ENCODE data around the gene STAT2.
"Not testable (repeated sequence)": the region's sequence is repeated elsewhere in the genome, so short reads cannot be mapped to it uniquely, and the experiment has no call there.

Gene STAT2

DNA sequence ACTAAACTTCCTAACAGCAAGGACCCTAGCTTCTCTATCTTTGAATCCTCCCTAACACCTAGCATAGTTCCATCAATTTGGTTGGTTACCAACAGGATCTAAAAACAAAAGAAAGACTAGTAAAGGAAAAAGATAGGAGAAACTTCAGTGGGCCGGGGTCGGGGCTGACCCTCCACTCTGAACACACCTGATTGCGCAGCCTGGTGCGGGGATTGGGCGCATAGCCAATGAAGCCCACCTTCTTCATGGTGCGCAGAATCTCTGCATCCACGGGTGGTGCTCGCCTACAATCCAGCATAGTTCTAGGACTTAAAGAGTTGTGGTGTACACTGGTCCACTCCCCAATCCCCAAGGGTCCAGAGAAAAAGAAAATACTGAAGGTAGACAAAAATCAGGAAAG lies 33.8 kb downstream of the STAT2 start:
- DNase-seq (ENCODE audit: low spot score) = no peak

DNA sequence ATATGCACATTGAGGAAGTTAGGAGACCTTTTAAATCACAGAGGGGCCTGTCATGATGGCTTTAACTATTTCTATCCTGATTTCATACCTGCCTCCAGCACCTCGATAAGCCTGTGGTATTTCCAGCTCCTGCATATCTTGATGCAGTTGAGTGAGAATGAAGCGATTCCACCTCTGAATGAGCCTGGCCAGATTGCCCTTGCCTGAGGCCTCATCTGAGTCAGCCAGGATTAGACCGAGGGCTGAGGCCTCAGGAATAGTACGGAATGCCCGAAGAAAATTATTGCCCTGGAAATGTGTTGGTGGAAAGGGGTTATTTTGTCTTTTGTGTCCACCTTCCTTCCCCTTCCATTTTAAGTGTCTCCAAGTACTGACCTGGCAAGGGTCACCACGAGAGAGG lies 35.7 kb downstream of the STAT2 start:
- DNase-seq (ENCODE audit: low spot score) = no peak

DNA sequence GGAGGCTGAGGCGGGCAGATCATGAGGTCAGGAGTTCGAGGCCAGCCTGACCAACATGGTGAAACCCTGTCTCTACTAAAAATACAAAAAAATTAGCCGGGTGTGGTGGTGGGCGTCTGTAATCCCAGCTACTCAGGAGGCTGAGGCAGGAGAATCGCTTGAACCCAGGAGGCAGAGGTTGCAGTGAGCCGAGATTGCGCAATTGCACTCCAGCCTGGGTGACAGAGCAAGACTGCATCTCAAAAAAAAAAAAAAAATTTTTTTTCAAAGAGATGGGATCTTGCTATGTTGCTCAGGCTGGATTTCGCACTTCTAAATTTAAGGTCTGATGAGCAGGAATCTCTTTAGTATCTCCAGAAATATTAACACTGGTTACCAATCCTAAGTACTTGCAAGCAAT lies 38.3 kb downstream of the STAT2 start:
- DNase-seq (ENCODE audit: low spot score) = not testable (repeated sequence)

DNA sequence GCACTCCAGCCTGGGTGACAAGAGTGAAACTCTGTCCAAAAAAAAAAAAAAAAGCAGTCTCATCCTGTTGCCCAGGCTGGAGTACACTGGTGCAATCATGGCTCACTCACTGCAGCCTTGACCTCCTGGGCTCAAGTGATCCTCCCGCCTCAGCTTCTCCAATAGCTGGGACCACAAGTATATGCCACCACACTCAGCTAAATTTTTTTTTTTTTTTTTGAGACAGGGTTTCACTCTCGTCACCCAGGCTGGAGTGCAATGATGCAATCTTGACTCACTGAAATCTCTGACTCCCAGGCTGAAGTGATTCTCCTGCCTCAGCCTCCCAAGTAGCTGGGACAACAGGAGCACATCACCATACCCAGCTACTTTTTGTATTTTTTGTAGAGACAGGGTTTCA lies 38.9 kb downstream of the STAT2 start:
- no peak for DNase-seq (ENCODE audit: low spot score)

DNA sequence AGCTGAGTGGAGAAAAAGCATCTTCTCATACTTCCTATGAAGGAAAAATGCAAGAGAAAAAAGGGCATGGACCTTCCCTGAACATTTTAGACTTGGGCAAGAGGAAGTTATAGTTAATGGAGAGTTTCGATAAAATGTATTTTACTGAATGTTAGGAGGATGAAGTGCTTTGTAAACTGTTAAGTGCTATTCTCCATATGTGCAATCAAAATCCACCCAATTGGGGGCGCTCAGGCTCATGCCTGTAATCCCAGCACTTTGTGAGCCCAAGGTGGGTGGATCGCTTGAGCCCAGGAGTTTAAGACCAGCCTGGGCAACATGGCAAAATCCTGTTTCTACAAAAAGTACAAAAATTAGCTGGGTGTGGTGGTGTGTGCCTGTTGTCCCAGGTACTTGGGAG lies 42.2 kb downstream of the STAT2 start:
- no peak for DNase-seq (ENCODE audit: low spot score)

DNA sequence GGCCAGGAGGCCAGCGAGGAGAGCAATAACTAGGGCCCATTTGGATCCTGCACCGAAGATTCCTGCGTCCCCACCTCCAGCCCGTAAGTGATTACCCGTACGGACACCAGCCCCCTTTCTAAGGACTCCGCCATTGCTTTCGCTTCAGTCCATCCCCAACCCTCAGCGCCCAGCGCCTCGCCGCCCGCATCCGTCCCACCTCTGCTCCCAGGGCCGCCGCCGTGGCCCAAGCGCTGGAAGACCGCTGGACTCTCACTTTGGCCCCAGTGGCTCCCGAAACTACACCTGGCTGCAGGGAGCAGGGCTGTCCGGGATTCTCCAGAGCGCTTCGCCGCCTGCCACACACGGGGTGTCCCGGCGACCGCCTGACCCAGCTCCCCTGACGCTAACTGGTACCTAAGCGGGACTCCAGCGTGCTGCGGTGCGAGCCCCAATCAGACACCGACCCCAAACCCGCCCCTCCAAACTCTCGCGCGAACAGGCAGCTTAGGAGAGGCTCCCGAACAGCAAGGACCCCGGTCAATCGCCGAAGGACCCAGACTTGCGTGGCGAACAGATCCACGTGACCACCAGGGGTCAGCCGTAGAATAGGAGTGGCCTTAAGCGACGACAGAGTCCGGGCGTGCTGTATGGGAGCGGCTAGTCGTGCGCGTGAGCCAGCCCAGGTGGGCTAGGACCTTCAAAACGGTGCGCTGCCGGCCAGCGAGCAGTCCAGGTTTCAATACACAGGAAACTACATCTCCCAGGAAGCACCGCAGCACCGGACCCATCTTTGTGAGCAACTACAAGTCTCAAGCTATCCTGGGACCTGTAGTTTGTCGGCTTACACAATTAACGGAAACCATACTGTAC lies 44.1 kb downstream of the STAT2 start, which contains the start of gene CNPY2:
CNPY2 (minus strand) TSS at position 367 of the 852 bp plus-strand sequence. CDS start 771 bp downstream, outside the sequence.
- DNase-seq (ENCODE audit: low spot score) = peak; percentile 95

DNA sequence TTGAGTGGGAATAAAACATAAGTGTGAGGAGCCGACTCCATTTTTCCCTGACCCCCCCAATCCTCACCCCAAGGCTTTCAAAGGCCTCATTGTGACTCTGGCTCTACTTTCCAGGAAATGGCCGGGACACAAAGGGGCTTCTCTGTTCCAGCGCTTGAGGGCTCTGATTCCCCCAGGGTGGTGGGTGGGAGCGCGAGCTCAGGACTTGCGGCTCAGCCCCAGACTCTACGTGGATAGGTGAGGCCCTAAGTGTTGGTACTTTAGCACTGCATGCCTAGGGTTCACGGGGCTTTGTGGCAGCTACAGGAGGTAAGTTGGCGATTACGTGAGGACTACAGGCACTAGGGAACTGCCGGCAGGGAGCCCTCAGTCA lies 44.7 kb downstream of the STAT2 start:
- peak; percentile 19 for DNase-seq (ENCODE audit: low spot score)

DNA sequence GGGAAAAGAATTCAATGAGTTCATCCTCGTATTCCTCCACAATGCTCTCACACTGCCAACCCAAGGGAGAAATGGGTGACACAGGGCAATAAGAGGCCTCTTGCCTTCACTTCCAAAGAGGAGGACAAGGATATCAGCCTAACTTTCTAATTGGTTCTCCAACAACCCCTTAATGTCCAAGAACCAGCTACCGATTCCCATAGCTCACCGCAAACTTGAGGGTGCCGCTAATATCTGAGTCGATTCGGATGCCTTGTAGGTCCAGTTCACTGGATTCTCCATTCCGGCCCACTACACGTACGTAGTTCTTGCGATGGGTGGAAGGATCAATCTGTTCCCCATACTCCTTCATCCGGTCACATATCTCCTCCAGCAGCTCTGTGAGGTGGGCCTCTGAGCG lies 48.9 kb downstream of the STAT2 start:
- DNase-seq (ENCODE audit: low spot score) = no peak

DNA sequence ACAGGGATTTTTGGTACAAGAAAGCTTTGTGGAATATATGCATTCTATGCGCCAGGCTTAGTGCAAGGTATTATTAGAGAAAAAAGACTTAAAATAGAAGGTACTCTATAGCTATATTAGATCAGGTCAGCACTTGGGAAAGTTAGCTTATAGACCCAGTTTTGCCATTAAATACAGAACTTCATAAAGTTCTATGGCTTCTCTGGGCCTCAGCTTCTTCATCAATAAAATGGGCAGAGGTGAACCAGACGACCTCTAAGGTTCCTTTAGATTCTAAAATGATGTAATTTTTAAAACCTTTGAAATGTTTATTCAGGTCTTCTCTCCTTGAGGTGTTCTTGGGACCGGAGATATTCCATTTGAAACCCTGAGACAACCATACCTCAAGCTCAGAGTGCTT lies 51.2 kb downstream of the STAT2 start:
- DNase-seq (ENCODE audit: low spot score) = no peak

DNA sequence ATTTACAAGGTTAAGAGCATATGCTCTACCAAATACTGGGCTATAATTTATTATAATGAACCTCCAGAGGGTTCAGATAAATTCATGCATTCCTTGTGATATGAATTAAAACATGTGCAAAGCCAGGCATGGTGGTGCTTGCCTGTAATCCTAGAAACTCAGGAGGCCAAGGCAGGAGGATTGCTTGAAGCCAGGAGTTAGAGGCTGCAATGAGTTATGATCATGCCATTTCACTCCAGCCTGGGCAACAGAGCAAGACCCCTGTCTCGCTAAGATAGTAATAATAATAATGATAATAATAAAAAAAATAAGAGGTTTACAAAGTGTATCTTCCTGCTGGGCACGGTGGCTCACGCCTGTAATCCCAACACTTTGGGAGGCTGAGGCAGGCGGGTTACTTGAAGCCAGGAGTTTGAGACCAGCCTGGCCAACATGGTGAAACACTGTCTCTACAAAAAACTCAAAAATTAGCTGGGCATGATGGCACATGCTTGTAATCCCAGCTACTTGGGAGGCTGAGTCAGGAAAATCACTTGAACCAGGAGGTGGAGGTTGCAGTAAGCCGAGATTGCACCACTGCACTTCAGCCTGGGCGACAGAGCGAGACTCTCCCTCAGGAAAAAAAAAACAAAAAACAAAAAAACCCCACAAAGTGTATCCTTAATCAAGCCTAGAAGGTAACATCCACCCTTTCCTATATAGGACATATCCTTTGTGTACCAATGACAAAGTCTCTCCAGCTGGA lies 52.5 kb downstream of the STAT2 start:
- DNase-seq (ENCODE audit: low spot score) = no peak

DNA sequence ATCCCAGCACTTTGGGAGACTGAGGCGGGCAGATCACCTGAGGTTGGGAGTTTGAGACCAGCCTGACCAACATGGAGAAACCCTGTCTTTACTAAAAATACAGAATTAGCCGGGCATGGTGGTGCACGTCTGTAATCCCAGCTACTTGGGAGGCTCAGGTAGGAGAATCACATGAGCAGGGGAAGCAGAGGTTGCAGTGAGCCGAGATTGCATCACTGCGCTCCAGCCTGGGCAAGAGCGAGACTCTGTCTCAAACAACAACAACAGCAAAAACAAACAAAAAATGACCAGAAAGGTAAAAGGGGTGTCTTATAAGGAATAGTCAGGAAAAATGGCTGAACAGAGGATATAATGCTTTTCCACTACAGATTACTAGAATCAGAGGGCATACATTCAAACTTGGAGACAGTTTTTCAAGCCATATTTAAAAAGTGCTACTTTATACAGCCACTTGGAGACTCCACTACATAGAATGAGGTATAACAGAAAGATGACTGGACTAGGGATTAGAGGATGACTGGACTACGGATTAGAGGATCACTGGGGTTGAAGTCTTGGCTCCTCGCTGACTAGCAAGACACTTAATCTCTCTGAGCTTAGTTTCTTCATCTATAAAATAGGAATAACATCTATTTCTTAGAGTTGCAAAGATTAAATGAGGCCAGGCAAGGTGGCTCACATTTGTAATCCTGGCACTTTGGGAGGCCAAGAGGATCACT lies 54.9 kb downstream of the STAT2 start:
- DNase-seq (ENCODE audit: low spot score) = no peak

DNA sequence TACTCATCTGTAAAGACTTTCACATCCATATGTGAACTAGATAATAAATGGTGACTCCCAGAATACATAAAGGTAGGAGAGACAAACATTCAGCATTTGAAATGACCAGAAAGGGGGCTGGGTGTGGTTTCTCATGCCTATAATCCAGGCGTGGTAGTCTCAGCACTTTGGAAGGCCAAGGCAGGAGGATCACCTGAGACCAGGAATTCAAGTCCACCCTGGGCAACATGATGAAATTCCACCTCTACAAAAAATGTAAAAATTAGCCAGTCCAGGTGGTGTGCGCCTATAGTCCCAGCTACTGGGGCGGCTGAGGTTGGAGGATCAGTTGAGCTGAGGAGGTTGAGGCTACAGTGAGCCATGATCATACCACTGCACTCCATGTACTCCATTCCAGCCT lies 55.6 kb downstream of the STAT2 start:
- DNase-seq (ENCODE audit: low spot score) = no peak

DNA sequence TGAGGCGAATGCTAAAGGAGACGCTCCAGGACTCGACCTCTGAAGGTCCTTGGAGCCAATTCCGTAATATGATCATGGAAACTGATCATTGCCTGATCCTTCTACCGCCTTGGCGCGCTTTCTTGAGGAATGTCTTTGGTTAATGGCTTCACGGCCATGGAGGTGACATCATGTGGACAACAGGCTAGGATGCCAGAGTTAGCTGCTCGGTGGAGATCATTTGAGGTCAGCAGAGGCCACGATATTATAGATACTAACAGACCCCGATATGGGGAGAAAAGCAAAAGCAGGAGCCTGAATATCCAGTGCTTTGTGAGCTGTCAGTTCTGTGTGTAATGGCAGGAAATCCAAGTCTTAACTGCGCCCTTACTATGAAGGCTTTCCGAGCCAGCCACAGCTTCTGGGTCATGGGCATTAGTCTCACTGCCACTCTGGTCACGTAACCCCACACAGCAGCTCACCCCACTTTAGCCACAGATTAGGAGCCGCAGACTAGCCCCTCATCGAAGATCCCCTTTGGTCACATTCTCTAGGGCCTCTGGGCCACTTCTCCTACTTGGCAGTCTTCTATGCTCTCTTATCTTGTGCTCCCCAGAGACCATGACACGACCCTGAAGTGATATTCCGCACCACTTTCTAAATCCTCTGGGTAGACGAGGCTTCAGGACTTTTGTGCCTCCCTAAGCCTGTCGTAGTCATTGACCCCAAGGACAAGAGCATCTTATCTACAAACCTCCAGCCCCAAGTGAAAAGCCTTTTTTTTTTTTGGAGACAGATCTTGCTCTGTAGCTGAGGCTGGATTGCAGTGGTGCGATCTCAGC lies 59.1 kb downstream of the STAT2 start:
- DNase-seq (ENCODE audit: low spot score) = no peak

DNA sequence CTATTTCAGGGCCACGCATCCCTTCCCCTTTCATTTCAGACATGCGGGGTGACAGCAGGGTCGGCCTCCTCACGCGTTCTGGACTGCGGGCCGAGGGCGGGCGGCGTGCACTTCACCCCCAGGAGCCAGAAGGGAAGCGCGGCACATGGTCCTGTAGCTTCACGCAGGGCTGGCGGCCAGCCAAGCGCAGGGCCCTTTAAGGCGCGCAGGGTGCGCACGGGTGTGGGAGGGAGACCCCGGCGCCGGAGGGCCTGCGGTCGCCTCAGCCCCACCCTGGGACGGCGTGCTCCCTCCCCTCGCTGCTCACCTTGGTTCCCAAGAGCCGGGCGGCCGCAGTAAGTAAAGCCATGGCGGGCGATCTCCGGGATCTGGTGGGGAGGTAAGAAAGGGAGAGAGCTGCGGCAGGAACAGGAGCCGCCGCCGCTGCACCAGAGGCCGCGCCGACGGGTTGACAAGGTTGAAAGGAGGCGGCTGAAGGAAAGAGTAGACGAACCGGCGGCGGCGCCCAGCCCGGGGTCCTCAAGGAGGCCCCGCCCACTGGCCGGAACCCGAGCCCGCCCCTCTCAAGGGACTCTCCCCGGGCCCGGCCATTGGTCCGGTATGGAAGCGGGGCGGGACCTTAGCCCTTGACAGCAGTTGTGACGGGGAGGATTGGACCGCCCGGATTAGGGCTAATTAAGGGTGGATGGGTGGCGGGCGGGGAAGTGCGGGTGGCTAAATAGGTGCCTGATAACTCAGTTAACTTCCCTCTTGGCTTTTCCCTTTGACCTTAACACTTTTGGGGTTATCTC lies 59.9 kb downstream of the STAT2 start, which contains the start of gene CS:
CS (minus strand) TSS at position 478 of the 791 bp plus-strand sequence; CDS start at position 349, 129 bp downstream.
- peak; percentile 97 for DNase-seq (ENCODE audit: low spot score)

DNA sequence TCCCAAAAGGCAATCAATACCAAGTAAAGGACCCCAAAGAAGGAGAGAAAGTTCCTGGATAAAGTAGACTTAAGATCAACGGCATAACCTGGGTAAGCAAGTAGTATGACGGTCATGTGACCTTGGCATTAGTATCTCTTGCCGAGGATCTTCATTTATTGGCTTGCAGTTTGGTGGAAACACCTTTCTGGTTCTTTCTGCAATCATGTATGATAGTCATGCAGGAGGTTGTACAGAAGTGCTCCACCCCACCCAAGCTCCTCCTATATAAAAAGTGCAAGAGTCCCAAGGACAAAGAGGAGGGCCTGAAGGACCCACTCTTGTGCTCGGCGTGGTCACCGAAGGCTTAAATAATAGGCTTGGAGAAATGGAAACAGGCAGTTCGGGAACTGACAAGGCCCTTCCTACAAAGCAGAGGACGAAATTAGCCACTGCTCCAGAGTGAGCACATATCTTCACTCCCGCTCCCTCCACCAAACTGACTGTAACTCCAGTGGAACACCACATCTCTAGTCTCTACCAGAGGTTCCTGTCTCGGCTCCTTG lies 60.5 kb downstream of the STAT2 start:
- DNase-seq (ENCODE audit: low spot score) = no peak

DNA sequence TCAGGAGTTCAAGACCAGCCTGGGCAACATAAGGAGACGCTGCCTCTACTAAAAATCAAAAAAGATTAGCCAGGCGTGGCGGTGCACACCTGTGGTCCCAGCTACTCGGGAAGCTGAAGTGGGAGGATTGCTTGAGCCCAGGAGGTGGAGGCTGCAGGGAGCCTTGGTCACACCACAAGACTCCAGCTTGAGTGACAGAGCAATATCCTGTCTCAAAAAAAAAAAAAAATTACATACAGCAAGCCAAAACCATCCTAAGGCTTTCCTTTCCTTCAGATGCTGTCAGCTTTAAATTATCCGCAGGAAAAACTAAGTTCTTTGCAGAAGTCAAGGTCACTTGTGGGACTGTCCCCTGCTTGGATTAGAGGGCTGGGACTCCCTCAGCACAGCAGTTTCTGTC lies 61.1 kb downstream of the STAT2 start:
- no peak for DNase-seq (ENCODE audit: low spot score)

DNA sequence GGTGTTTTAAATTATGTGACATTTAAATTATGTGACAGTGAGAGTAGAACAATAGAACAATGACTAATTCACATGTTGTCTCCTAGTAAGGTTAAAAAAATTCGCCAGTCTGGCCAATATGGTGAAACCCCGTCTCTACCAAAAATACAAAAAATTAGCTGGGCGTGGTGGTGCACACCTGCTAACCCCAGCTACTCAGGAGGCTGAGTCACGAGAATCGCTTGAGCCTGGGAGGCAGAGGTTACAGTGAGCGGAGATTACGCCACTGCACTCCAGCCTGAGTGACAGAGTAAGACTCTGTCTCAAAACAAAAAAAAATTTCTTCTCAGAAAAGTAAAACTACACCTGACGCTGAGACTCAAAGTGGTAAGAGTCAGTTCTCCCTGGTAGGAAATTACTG lies 62.5 kb downstream of the STAT2 start:
- DNase-seq (ENCODE audit: low spot score) = no peak

DNA sequence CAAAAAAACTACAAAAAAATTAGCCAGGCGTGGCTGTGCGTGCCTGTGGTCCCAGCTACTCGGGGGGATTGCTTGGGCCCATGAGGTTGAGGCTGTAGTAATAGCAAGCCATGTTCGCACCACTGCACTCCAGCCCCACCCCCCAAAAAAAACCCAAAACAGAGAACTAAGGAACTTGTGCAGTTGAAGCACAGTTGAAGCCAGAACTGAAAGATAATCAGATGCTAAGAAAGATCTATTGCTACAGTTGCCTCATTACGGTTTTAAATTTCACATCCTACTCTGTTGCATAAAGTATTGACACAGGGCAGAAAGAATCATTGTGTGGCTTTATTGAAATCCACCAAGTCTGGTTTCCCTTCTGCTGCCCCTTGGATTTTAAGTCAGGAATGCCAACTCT lies 63.6 kb downstream of the STAT2 start:
- DNase-seq (ENCODE audit: low spot score) = no peak

DNA sequence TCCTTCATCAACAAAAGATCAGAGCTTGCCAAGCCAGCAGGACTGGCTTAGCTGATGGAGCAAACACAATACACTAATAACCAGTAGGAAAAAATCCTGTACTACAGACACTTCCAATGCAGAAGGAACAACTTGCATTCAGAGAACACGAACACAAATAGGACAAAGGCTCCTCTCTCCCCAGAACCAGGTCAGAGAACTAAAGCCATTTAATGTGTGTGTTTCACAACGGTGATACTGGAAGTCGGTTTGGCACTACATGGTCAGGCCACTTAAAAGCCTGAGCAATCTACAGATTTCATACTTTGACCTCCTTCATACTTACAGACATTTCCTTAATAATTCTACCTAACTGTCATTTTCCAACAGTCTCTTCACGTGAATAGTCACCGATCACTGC lies 66.1 kb downstream of the STAT2 start:
- DNase-seq (ENCODE audit: low spot score) = no peak
